Liver (tissue), 9 donors: ENCODE results near the gene VPS11. TPM values are rescaled to one million over a fixed set of nuclear protein-coding genes. Genes with fewer than 3 reads are reported as not detected.

Experiments used
- DNase-seq: peaks from one replicate; pipeline ENCODE4 v3.0.0-alpha.2; 2017; ENCODE audit warnings: low spot score
- H3K27ac ChIP-seq, 2 donors: one replicate each; pipeline ENCODE4 v1.7.0; 2013; ENCODE audit warnings: inconsistent platforms in 2 of 2, low read length in 2 of 2, control low read depth in 1 of 2, low read depth in 1 of 2, mild to moderate bottlenecking in 1 of 2
- H3K27me3 ChIP-seq, 4 donors: one replicate each; pipeline versions ENCODE4 v1.6.1 to v1.7.0; 2013; ENCODE audit warnings: low read length in 3 of 4, inconsistent platforms in 1 of 4, mild to moderate bottlenecking in 1 of 4, moderate library complexity in 1 of 4; ENCODE audit not compliant: control insufficient read depth in 4 of 4, insufficient read depth in 4 of 4
- H3K36me3 ChIP-seq, 4 donors: one replicate each; pipeline versions ENCODE4 v1.6.1 to v1.7.0; 2013; ENCODE audit warnings: low read length in 3 of 4, mild to moderate bottlenecking in 3 of 4, low read depth in 1 of 4, moderate library complexity in 1 of 4; ENCODE audit not compliant: control insufficient read depth in 4 of 4, insufficient read depth in 3 of 4
- H3K4me1 ChIP-seq, 4 donors: one replicate each; pipeline versions ENCODE4 v1.6.1 to v1.7.0; 2013; ENCODE audit warnings: low read length in 3 of 4, mild to moderate bottlenecking in 3 of 4, moderate library complexity in 1 of 4; ENCODE audit not compliant: control insufficient read depth in 4 of 4, insufficient read depth in 4 of 4
- H3K4me3 ChIP-seq, 3 donors: one replicate each; pipeline versions ENCODE4 v1.6.1 to v1.7.0; 2013; ENCODE audit warnings: low read length in 3 of 3, control low read depth in 1 of 3, low read depth in 1 of 3, mild to moderate bottlenecking in 1 of 3
- H3K9ac ChIP-seq, 2 donors: one replicate each; pipeline ENCODE4 v1.7.0; 2013; ENCODE audit warnings: low read length in 2 of 2, mild to moderate bottlenecking in 2 of 2, moderate library complexity in 2 of 2, control low read depth in 1 of 2, low read depth in 1 of 2
- H3K9me3 ChIP-seq, 4 donors: one replicate each; pipeline versions ENCODE4 v1.6.1 to v1.7.0; 2013; ENCODE audit warnings: low read length in 3 of 4; ENCODE audit not compliant: control insufficient read depth in 4 of 4
- FOXA1 ChIP-seq: IDR thresholded peaks from 2 replicates; pipeline ENCODE4 v1.6.1; 2016; ENCODE audit warnings: antibody characterized with exemption
- FOXA2 ChIP-seq: IDR thresholded peaks from 2 replicates; pipeline ENCODE4 v1.6.1; 2016; ENCODE audit warnings: antibody characterized with exemption
- GABPA ChIP-seq, 2 donors: IDR thresholded peaks in 1 of 2; conservative IDR thresholded peaks in 1 of 2; 2 replicates each; pipeline ENCODE4 v1.6.1; 2016; ENCODE audit warnings: antibody characterized with exemption in 2 of 2, mild to moderate bottlenecking in 1 of 2, moderate library complexity in 1 of 2
- HNF4A ChIP-seq, 2 donors: conservative IDR thresholded peaks; 2 replicates each; pipeline ENCODE4 v1.6.1; 2016; ENCODE audit warnings: antibody characterized with exemption in 2 of 2, mild to moderate bottlenecking in 2 of 2
- HNF4G ChIP-seq: IDR thresholded peaks from 2 replicates; pipeline ENCODE4 v1.6.1; 2016; ENCODE audit warnings: antibody characterized with exemption
- JUND ChIP-seq, 2 donors: IDR thresholded peaks; 2 replicates each; pipeline ENCODE4 v1.6.1; 2016; ENCODE audit warnings: antibody characterized with exemption in 2 of 2
- RAD21 ChIP-seq, 2 donors: IDR thresholded peaks; 2 replicates each; pipeline ENCODE4 v1.6.1; 2016; ENCODE audit warnings: antibody characterized with exemption in 2 of 2, mild to moderate bottlenecking in 2 of 2
- SP1 ChIP-seq: IDR thresholded peaks from 2 replicates; pipeline ENCODE4 v1.6.1; 2018; ENCODE audit warnings: antibody characterized with exemption, mild to moderate bottlenecking
- TAF1 ChIP-seq: conservative IDR thresholded peaks from 2 replicates; pipeline ENCODE4 v1.6.1; 2016; ENCODE audit warnings: antibody characterized with exemption, mild to moderate bottlenecking
- YY1 ChIP-seq: IDR thresholded peaks from 2 replicates; pipeline ENCODE4 v1.6.1; 2016; ENCODE audit warnings: antibody characterized with exemption, mild to moderate bottlenecking
- WGBS: extraction: QIAGEN DNeasy Blood & Tissue Kit; methylation state at CpG from one replicate; pipeline ENCODE4 v1.1.7; 2013; 5-methylcytosine and 5-hydroxymethylcytosine counted together
- polyA plus RNA-seq, 2 donors: library from polyadenylated mRNA; stranded (reverse) in 1 of 2; unstranded in 1 of 2; fragments of 200-250 nt in 1 of 2; fragments of >200 nt in 1 of 2; fragmentation: Nextera tagmentation in 1 of 2; extraction: Ambion mirVana in 1 of 2; gene quantifications; one replicate each; pipeline versions ENCODE4 v1.2.1 to v1.2.3, GENCODE V29; 2013 to 2015
- total RNA-seq, 2 donors: library from RNA; depleted of rRNA; stranded (reverse); fragments of >200 nt; gene quantifications; one replicate each; pipeline ENCODE4 v1.2.3, GENCODE V29; 2014
- TF ChIP-seq, protein P1 (sequence below): IDR thresholded peaks from 2 replicates; pipeline ENCODE4 v1.6.1; 2016; ENCODE audit warnings: antibody characterized with exemption
- TF ChIP-seq, protein P2 (sequence below): IDR thresholded peaks from 2 replicates; pipeline ENCODE4 v1.6.1; 2016; ENCODE audit warnings: antibody characterized with exemption, mild to moderate bottlenecking
- TF ChIP-seq, protein P3 (sequence below): fragments of 150-350 bp; IDR thresholded peaks from 2 replicates; pipeline ENCODE4 v1.5.1; 2017; ENCODE audit warnings: improper control_type of control experiment, low read depth, low read length; ENCODE audit not compliant: missing input control
- TF ChIP-seq, protein P4 (sequence below): IDR thresholded peaks from 2 replicates; pipeline ENCODE4 v1.6.1; 2016; ENCODE audit warnings: antibody characterized with exemption
- TF ChIP-seq, protein P5 (sequence below): IDR thresholded peaks from 2 replicates; pipeline ENCODE4 v1.6.1; 2016; ENCODE audit warnings: antibody characterized with exemption
- donor health status: healthy.
- donor health status: healthy.
- donor health status: healthy.
- donor health status: healthy.
- donor health status: healthy.

VPS11 gene
- total and polyA plus RNA-seq, 4 donors: 7.2 to 17.4 (median 12.2) TPM

DNA sequence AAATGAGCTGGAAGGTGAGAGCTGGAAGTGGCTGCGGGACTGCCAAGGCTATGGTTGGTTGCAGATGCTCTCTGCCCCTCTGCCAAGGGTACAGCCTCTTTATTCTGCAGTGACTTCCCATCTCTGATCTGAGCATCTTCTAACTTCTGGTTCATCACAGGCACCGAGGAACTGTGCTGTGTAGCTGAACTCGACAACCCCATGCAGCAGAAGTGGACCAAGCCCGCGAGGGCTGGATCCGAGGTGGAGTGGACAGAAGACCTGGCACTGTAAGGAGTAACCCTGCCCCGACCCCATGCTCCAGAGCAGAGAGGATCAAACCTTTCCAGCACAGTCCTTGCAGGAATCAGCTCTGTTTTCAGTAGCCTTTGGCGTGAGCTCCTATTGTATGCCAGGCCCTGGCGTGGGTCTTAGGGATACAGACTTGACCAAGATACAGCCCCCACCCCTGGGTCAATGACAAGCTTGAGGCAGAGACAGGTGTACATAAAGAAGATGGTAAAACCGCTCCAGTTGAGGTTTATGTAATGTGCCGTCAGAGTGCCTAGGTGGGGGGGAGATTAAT is 43.8 kb downstream of the VPS11 start:
- H3K9ac ChIP-seq: no peak overlapping the region
- H3K27ac ChIP-seq: no peak overlapping the region
- no peak for TF ChIP-seq SP1
- TF ChIP-seq, protein P1, sequence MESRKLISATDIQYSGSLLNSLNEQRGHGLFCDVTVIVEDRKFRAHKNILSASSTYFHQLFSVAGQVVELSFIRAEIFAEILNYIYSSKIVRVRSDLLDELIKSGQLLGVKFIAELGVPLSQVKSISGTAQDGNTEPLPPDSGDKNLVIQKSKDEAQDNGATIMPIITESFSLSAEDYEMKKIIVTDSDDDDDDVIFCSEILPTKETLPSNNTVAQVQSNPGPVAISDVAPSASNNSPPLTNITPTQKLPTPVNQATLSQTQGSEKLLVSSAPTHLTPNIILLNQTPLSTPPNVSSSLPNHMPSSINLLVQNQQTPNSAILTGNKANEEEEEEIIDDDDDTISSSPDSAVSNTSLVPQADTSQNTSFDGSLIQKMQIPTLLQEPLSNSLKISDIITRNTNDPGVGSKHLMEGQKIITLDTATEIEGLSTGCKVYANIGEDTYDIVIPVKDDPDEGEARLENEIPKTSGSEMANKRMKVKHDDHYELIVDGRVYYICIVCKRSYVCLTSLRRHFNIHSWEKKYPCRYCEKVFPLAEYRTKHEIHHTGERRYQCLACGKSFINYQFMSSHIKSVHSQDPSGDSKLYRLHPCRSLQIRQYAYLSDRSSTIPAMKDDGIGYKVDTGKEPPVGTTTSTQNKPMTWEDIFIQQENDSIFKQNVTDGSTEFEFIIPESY: no peak
- TF ChIP-seq JUND (IDR thresholded peaks at IDR 0.05): no peak
- TF ChIP-seq, protein P2, sequence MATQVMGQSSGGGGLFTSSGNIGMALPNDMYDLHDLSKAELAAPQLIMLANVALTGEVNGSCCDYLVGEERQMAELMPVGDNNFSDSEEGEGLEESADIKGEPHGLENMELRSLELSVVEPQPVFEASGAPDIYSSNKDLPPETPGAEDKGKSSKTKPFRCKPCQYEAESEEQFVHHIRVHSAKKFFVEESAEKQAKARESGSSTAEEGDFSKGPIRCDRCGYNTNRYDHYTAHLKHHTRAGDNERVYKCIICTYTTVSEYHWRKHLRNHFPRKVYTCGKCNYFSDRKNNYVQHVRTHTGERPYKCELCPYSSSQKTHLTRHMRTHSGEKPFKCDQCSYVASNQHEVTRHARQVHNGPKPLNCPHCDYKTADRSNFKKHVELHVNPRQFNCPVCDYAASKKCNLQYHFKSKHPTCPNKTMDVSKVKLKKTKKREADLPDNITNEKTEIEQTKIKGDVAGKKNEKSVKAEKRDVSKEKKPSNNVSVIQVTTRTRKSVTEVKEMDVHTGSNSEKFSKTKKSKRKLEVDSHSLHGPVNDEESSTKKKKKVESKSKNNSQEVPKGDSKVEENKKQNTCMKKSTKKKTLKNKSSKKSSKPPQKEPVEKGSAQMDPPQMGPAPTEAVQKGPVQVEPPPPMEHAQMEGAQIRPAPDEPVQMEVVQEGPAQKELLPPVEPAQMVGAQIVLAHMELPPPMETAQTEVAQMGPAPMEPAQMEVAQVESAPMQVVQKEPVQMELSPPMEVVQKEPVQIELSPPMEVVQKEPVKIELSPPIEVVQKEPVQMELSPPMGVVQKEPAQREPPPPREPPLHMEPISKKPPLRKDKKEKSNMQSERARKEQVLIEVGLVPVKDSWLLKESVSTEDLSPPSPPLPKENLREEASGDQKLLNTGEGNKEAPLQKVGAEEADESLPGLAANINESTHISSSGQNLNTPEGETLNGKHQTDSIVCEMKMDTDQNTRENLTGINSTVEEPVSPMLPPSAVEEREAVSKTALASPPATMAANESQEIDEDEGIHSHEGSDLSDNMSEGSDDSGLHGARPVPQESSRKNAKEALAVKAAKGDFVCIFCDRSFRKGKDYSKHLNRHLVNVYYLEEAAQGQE: no peak
- TF ChIP-seq, protein P3, sequence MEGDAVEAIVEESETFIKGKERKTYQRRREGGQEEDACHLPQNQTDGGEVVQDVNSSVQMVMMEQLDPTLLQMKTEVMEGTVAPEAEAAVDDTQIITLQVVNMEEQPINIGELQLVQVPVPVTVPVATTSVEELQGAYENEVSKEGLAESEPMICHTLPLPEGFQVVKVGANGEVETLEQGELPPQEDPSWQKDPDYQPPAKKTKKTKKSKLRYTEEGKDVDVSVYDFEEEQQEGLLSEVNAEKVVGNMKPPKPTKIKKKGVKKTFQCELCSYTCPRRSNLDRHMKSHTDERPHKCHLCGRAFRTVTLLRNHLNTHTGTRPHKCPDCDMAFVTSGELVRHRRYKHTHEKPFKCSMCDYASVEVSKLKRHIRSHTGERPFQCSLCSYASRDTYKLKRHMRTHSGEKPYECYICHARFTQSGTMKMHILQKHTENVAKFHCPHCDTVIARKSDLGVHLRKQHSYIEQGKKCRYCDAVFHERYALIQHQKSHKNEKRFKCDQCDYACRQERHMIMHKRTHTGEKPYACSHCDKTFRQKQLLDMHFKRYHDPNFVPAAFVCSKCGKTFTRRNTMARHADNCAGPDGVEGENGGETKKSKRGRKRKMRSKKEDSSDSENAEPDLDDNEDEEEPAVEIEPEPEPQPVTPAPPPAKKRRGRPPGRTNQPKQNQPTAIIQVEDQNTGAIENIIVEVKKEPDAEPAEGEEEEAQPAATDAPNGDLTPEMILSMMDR: no peak
- no peak for TF ChIP-seq GABPA (IDR thresholded peaks at IDR 0.05 in 1 of 2, conservative IDR thresholded peaks at IDR 0.05 in 1 of 2)
- no peak for TF ChIP-seq FOXA2
- TF ChIP-seq TAF1: no peak
- H3K27me3 ChIP-seq: no peaks in the 10 kb centered on the region
- no peaks in the 10 kb centered on the region for H3K9me3 ChIP-seq
- 97% methylated on average over 11 of the region's 11 CpGs for WGBS
- peaks cover 8 to 26% (median 21%) of the 10 kb centered on the region in 4 donors for H3K4me1 ChIP-seq
- peaks cover 7 to 48% (median 24%) of the 10 kb centered on the region in 4 donors for H3K36me3 ChIP-seq
- no peak for DNase-seq
- H3K4me3 ChIP-seq: no peak overlapping the region

DNA sequence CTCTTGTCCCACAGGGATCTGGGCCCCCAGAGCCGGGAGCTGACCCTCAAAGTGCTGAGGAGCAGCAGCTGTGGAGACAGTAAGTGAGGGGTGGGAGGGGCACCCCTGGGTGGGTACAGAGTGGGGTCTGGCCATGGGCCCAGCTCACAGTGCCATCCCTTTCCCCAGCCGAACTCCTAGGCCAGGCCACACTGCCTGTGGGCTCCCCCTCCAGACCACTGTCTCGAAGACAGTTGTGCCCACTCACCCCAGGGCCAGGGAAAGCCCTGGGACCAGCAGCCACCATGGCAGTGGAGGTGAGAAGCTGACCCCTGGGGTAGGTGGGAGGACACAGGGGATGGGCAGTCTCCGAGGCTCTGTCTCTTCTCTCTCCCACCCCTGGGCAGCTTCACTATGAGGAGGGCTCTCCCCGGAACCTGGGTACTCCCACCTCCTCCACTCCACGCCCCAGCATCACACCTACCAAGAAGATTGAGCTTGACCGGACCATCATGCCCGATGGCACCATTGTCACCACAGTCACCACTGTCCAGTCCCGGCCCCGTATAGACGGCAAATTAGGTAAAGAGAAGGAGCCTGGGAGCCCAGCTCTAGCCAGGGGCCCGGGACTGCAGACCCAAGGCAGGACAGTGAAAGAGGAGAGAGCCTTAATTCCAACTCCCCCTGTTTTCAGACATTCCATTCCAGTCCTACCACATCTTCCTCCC is 44.8 kb downstream of the VPS11 start:
- WGBS: 91% methylated on average over 12 of the region's 12 CpGs
- Histone ChIP-seq H3K27me3 (no peaks in the 10 kb centered on the region), H3K27ac (no peak overlapping the region), H3K4me1 (peaks cover 8 to 19% (median 17%) of the 10 kb centered on the region in 4 donors), H3K9me3 (no peaks in the 10 kb centered on the region), H3K36me3 (peaks cover 7 to 48% (median 24%) of the 10 kb centered on the region in 4 donors), H3K4me3 (no peak overlapping the region), H3K9ac (no peak overlapping the region)
- no peak for DNase-seq
- TF ChIP-seq FOXA1: no peak
- TF ChIP-seq, protein P2: no peak
- TF ChIP-seq HNF4G: no peak
- TF ChIP-seq YY1: no peak
- TF ChIP-seq, protein P1: no peak
- no peak for TF ChIP-seq FOXA2
- TF ChIP-seq, protein P4, sequence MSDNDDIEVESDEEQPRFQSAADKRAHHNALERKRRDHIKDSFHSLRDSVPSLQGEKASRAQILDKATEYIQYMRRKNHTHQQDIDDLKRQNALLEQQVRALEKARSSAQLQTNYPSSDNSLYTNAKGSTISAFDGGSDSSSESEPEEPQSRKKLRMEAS: no peak
- TF ChIP-seq RAD21 (IDR thresholded peaks at IDR 0.05): no peak
- TF ChIP-seq, protein P5, sequence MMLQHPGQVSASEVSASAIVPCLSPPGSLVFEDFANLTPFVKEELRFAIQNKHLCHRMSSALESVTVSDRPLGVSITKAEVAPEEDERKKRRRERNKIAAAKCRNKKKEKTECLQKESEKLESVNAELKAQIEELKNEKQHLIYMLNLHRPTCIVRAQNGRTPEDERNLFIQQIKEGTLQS: no peak
- no peak for TF ChIP-seq HNF4A (conservative IDR thresholded peaks at IDR 0.05)
- no peak for TF ChIP-seq GABPA (IDR thresholded peaks at IDR 0.05 in 1 of 2, conservative IDR thresholded peaks at IDR 0.05 in 1 of 2)
- no peak for TF ChIP-seq SP1
